ENCODE measurements around the gene NCKIPSD.

Gene NCKIPSD

GRCh38 chr3:48696601-48697000 lies 10.9 kb upstream of the NCKIPSD start:
- DNase-seq (ENCODE audit: low read depth in 2 of 2): no peak

- no peak for DNase-seq (ENCODE audit: low read depth in 2 of 2)
Observed at GRCh38 chr3:48696156-48696555, 10.4 kb upstream of the NCKIPSD start.

- DNase-seq (ENCODE audit: low read depth in 2 of 2): no peak
Observed at GRCh38 chr3:48695393-48695753, 9.7 kb upstream of the NCKIPSD start.

- no peak for DNase-seq (ENCODE audit: low read depth in 2 of 2)
Observed at GRCh38 chr3:48694610-48695392, 9.1 kb upstream of the NCKIPSD start.

- DNase-seq (ENCODE audit: low read depth in 2 of 2): no peak
Observed at GRCh38 chr3:48693826-48694225, 8.1 kb upstream of the NCKIPSD start.

- no peak for DNase-seq (ENCODE audit: low read depth in 2 of 2)
Observed at GRCh38 chr3:48692551-48692950, 6.8 kb upstream of the NCKIPSD start.

- DNase-seq (ENCODE audit: low read depth in 2 of 2): no peak
Observed at GRCh38 chr3:48690846-48691458, 5.2 kb upstream of the NCKIPSD start.

- DNase-seq (ENCODE audit: low read depth in 2 of 2): no peak
Observed at GRCh38 chr3:48689384-48689783, 3.7 kb upstream of the NCKIPSD start.

- no peak for DNase-seq (ENCODE audit: low read depth in 2 of 2)
Observed at GRCh38 chr3:48688737-48689075, 3.0 kb upstream of the NCKIPSD start.

- DNase-seq (ENCODE audit: low read depth in 2 of 2): no peak
Observed at GRCh38 chr3:48688032-48688736, 2.5 kb upstream of the NCKIPSD start.

GRCh38 chr3:48687220-48687678 lies 1.5 kb upstream of the NCKIPSD start:
- DNase-seq (ENCODE audit: low read depth in 2 of 2): no peak

GRCh38 chr3:48686538-48687219 lies 964 bp upstream of the NCKIPSD start:
- DNase-seq (ENCODE audit: low read depth in 2 of 2): no peak

GRCh38 chr3:48685293-48685602 lies 467 bp downstream of the NCKIPSD start:
- DNase-seq (ENCODE audit: low read depth in 2 of 2): no peak

- no peak for DNase-seq (ENCODE audit: low read depth in 2 of 2)
Observed at GRCh38 chr3:48684480-48685143, 1.1 kb downstream of the NCKIPSD start.

GRCh38 chr3:48684054-48684349 lies 1.7 kb downstream of the NCKIPSD start:
- DNase-seq (ENCODE audit: low read depth in 2 of 2): no peak

GRCh38 chr3:48682786-48683185 lies 2.9 kb downstream of the NCKIPSD start:
- DNase-seq (ENCODE audit: low read depth in 2 of 2): no peak

GRCh38 chr3:48681974-48682610 lies 3.6 kb downstream of the NCKIPSD start:
- no peak for DNase-seq (ENCODE audit: low read depth in 2 of 2)

GRCh38 chr3:48681541-48681880 lies 4.2 kb downstream of the NCKIPSD start:
- DNase-seq (ENCODE audit: low read depth in 2 of 2): no peak

- no peak for DNase-seq (ENCODE audit: low read depth in 2 of 2)
Observed at GRCh38 chr3:48680811-48681540, 4.7 kb downstream of the NCKIPSD start.

- no peak for DNase-seq (ENCODE audit: low read depth in 2 of 2)
Observed at GRCh38 chr3:48679411-48680391, 6.0 kb downstream of the NCKIPSD start.
